CD4-positive, alpha-beta T cell treated with Interleukin-12 subunit alpha and Interleukin-12 subunit beta, for 1 hour (primary cell): Measurements from ENCODE around the gene ADH1C.

Experiments used
- DNase-seq: peaks from one replicate; pipeline ENCODE4 v3.0.0-alpha.2; 2020

ADH1C gene

DNA sequence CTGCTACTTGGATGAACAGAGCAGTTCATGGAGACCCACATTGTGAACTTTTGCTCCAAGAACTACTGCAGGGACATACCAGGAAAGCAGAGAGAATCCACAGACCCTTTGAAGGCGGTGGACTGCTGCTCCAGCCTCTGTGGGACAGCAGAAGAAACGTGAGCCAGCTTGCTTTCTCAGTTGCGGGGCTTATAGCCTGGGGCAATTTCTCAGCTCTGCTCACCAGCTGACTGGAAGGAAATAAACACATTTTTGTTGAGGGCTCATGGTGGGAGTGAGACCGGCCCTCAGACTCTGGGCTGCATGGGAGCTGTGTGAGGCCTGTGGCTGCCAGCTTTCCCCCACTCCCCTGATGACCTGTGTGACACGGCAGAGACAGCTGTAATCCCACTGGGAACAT lies 59.2 kb downstream of the ADH1C start:
- no peak for DNase-seq

DNA sequence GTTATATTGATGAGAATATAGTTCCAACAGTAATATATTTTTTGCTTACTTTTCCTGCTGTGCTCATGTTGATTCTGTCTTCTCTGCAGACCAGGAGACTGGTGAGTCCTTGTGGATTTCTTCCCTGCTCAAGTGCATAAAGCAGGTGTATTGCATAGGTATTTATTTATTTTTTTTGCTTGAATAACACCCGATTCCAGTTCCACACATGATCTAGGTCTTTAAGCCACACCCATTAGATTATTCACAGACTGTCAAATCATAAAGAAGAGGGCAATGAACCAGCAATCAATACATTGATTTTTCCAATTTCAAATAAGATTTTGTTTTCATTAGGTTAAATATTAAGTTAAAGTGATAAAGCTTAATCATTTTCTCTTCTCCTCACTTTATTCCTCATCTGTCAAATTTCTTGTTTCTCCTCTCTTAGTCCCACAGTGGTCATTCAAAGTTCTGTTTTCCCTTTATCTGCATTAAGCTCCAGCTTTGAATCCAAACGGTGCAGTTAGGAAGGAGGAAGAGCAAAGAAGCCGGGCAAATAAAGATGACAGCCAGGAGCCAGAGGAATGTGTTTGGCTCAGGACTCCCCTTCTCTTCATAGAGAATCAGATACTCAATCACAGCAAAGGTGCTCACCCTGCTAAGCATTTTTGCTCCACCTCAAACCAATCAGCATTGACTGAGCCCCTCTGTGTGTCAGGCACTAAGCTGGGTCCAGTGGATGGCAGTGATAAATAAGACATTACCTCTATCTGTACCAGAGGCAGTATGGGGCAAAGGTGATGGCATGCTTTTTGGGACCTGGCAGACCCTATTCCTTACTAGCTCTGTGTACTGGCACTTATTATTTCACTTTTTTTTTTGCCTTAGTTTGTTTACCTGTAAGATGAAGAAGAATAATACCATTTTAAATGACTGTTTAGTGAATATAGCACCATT lies 61.4 kb downstream of the ADH1C start, which contains the start of gene ADH1A:
Gene ADH1A (minus strand): TSS at position 138 of the 939 bp plus-strand sequence. CDS start 71 bp downstream, at position 67.
- no peak for DNase-seq
